HG03439 (cell line): ENCODE results near the gene GPR157.

Experiments used
- ATAC-seq: cut with Tn5 transposase; IDR thresholded peaks from one replicate; pipeline ENCODE4 v1.9.1; 2021; ENCODE audit warnings: mild to moderate bottlenecking, moderate library complexity; ENCODE audit not compliant: unreplicated experiment

Gene GPR157

DNA sequence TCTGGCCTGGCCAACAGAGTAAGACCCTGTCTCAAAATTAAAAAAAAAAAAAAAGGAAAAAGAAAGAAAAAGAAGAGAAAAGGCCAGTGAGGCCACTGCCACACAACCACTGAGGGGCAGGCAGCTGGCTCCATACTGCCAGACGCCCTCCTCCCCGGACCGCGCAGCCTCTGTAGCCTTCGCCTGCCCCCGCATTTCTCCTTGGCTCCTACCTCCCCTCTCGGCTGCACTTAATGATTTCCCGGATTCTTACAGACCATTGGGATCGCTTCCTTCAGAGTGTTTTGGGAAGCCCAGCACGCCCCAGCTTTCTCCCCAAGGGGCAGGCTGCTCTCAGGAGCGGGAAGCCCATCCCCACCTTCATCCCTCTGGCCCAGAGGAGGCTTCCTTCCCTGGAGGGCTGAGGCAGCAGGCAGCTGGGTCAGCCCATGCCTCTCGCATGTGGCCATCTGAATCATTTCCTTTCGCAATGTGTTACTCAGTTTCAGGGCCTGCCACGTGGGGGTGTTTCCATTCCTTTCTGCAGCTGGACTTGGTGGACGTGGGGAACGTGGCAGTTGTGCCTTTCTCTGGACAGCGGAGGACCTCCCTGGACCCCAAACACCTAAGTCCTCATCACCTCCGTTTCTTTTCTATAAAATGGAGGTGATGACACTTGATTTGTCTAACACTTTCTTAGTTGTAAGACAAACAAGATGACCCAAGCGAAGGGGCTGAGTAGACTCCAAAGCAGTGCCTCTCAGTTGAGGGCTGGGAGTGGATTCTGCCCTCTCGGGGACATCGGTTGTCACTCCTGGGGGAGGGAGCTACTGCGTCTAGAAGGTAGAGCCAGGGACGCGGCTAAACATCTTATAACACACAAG lies 61.7 kb downstream of the GPR157 start:
- ATAC-seq = no peak

DNA sequence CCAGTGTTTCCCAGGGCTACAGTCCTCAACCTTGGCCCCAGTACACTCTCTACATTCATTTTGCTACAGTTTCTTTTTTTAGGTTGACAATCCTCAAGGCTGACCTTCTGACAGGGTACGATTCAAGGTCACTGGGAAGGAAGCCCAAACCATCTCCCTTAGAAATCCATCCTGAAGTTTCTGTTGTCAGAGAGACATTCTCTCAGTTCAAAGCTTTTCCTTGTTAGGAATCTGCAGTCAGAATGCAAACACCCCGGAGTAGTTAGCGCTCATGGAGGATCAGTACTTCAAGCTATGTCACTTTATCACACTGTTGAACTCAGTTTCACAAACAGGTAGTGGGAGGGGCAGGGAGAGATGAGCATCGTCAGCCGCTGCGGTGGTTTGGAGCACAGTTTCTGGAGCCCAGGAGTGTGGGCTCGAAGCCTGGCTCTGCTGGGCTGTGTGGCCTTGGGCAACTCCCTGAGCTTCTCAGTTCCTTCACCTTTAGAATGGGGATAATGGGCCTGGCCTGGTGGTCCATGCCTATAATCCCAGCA lies 63.6 kb downstream of the GPR157 start:
- no peak for ATAC-seq

DNA sequence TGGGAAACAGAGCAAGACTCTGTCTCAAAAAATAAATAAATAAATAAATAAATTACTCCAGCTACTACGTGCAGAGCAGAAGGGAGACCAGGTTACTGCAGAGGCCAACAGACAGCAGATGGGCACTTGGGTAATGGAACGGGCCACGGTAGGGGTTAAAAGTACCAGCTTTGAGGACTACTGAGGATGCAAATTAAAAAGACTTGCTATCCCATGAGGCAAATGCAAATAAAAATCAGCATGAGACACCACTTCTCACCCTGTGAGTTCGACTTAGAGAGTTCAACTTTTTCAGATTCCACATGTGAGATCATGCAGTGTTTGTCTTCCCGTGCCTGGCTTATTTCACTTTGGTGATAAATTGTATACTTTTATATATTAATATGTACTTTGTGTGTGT lies 66.1 kb downstream of the GPR157 start:
- ATAC-seq = no peak

DNA sequence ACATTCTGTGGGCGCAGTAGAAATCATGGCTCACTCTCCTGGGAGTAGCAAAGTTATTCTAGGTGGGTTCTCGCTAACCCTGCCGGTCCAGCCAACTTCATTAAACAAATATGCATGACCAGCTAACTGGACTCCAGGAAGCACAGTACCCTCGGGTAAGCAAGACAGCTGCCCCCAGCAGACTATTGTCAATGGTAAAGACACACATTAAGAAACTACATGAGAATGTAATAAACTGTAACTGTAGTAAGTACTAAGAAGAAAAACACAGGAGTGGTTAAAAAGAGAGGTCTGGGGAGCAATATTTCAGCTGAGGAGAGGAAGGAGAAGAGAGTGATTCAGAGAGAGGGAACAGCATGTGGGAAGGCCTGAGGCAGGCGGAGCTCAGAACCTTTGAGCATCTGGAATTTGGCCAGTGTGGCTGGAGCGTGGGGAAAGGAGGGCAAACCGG lies 66.9 kb downstream of the GPR157 start:
- no peak for ATAC-seq

DNA sequence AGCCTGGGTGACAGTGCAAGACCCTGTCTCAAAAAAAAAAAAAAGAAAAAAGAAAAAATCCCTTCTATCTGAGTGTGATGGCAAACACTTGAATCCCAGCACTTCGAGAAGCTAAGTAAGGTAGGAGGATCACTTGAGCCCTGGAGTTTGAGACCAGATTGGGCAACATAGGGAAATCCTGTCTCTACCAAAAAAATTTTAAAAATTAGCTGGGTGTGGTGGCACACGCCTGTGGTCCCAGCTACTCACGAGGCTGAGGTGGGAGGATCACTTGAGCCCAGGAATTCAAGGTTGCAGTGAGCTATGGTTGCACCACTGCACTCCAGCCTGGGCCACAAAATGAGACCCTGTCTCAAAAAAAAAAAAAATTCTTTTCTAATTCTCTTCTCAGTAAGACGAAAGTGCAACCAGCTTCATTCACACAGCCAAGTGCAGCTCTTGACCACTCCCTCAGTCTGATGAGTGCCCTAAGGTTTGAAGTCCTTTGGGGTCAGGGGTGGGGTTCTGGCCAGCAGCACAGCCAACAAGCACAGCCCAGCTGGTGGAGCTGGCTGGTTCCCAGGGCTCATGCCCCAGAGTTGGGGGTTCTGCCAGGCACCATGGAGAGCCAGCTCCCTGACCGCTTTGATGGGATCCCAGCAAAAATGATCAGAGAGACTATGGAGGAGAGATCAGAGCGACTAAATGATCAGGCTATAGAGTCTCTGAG lies 67.5 kb downstream of the GPR157 start:
- no peak for ATAC-seq

DNA sequence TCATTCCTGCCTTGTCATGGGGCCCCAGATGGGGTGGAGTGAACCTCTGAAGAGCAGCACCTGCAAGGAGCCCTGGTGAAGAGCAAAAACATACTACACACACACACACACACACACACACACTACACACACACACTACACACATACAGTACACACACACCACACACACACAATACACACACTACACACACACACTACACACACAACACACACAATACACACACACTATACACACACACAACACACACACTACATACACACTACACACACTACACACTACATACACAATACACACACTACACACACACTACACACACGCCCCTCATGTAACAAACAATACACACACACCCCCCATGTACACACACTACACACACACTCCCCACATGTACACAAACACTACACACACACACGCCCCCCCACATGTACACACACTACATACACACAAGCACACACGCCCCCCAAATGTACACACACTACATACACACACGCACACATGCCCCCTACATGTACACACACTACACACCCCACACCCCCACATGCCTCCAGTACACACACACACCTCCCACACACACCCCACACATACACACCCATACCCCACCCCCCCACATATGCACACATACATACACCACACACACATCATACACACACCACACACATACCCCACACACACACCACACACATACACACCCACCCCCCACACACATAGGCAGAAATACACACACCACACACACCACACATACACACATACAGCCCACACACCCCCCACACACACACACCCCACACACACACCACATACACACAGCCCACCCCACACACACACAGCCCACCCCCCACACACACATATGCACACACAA lies 68.8 kb downstream of the GPR157 start:
- no peak for ATAC-seq

DNA sequence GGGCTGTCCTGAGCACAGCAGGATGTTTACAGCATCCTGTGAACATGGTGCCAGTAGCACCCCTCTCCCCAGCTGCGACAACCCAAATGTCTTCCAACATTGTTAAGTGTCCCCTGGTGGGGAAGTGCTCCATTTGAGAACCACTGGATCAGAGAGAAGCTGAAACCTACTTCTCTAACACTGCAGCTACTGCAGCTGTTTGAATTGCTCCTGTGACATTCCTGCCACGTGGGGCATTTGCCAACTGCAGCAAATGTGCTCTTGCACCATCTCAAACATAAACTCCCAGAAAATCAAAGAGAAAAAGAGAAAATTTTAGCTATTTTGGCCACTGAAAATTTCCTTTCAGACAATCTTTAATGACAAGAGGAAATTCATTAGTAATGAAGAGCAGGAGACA lies 70.4 kb downstream of the GPR157 start:
- no peak for ATAC-seq

DNA sequence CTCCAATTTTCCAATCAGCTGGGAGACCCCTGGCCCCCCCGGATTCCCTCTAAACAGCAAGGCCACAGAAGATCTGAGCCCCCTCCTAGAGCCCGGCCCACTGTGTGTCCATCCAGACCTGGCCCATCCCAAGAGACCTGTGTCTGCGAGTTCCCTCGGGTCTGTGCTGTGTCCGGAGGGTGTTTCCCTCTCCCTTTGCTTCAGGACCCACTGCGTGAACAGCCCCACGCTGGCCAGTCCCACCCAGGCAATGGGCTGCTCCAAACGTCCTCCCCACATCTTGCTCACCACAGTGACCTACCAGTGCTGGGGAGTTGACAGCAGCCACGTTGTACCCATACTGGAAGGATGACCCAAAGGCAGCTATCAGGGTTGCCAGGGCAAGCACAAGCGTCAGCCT lies 71.1 kb downstream of the GPR157 start:
- ATAC-seq = no peak

DNA sequence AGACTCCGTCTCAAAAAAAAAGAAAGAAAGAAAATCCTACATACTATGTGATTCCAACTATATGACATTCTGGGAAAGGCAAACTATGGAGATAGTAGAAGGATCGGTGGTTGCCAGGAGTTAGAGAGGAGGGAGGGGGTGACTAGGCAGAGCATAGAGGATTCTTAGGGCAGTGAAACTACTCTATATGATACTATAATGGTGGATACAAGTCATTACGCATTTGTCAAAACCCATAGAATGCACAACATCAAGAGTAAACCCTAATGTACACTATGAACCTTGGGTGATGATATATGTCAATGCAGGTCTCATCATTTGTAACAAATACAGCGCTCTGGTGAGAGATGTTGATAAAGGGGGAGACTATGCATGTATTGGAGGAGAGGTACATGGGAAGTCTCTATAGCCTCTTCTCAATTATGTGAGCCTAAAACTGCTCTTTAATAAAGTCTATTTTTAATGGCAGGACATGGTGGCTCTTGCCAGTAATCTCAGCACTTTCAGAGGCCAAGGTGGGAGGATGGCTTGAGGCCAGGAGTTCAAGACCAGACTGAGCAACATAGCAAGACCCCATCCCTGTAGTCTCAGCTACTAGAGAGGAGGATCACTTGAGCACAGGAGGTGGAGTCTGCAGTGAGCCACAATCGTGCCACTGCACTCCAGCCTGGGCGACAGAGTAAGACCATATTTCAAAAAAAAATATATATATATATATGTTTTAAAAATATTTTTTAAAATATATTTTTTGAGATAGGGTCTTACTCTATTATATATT lies 76.4 kb downstream of the GPR157 start:
- ATAC-seq = no peak

DNA sequence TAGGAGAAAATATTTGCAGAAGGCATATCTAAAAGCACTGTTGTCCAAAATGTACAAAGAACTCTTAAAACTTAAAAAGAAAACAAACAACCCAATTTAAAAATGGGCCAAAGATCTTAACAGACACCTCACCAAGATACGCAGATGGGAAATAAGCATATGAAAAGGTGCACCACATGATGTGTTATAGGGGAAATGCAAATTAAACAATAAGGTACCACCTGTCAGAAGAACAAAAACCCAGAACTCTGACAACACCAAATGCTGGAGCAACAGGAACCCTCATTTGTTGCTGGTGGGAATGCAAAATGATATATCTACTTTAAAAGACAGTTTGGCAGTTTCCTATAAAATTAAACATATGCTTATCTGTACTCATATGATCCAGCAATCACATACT lies 77.5 kb downstream of the GPR157 start:
- no peak for ATAC-seq

DNA sequence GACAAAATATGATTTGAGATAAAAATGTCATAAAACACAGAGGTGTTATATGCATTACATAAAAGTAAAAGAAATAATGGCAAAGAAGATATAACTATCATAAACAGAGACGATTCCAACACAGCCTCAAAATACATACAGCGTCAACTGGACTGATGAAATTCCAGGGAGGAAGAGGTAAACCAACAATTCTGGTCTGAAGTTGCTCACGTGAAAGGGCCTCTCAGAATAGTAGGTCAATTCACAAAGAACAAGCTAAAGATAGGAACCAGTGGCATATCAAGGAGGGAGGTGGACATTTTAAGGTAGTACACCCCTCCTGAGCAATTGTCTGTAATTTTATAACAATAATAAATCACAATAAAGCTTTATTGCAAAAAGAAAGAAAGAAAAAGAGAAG lies 78.1 kb downstream of the GPR157 start:
- ATAC-seq = no peak
